NB4 (cell line): ENCODE measurements around the gene LRRTM2.
A peak's percentile ranks its signal among the peaks of the same experiment; 100 is the strongest.

Experiments
- DNase-seq: peaks from one replicate; pipeline ENCODE4 v3.0.0; 2010; ENCODE audit warnings: low read depth
- H3K4me3 ChIP-seq: one replicate; pipeline ENCODE4 v1.5.1; 2011; ENCODE audit warnings: mild to moderate bottlenecking, low read depth, low read length, moderate library complexity
- CTCF ChIP-seq: IDR thresholded peaks from one replicate; pipeline ENCODE4 v1.5.1; 2012; ENCODE audit warnings: low read depth, low read length
- MYC ChIP-seq: IDR thresholded peaks from 2 replicates; pipeline ENCODE4 v1.6.1; 2011; ENCODE audit warnings: low read depth, low read length
- POLR2A ChIP-seq: IDR thresholded peaks from 2 replicates; pipeline ENCODE4 v1.6.1; 2011; ENCODE audit warnings: mild to moderate bottlenecking; ENCODE audit not compliant: insufficient read length; ENCODE audit errors: extremely low read depth
- TF ChIP-seq, protein P1 (sequence below): IDR thresholded peaks from 2 replicates; pipeline ENCODE4 v1.6.1; 2011; ENCODE audit warnings: low read depth, low read length

The LRRTM2 gene

DNA sequence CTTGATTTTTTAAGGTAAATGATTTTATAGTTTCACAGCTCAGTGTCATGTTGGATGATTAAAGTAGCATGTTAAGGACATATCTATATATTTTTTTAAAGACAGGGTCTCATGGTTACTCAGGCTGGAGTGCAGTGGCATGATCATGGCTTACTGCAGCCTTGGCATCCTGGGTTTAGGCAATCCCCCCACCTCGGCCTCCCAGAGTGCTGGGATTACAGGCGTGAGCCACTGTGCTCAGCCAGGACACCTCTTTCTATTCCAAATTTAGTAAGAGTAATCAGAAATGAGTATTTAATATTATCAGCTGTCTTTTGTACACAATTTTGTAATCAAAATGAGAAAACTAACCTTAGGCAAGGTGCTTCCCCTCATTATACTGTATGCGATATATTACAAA is 38.6 kb upstream of the LRRTM2 start:
- H3K4me3 ChIP-seq = no peak overlapping the region
- no peak for DNase-seq
- TF ChIP-seq CTCF = no peak
- no peak for TF ChIP-seq MYC
- TF ChIP-seq, protein P1, sequence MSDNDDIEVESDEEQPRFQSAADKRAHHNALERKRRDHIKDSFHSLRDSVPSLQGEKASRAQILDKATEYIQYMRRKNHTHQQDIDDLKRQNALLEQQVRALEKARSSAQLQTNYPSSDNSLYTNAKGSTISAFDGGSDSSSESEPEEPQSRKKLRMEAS = no peak
- no peak for TF ChIP-seq POLR2A

DNA sequence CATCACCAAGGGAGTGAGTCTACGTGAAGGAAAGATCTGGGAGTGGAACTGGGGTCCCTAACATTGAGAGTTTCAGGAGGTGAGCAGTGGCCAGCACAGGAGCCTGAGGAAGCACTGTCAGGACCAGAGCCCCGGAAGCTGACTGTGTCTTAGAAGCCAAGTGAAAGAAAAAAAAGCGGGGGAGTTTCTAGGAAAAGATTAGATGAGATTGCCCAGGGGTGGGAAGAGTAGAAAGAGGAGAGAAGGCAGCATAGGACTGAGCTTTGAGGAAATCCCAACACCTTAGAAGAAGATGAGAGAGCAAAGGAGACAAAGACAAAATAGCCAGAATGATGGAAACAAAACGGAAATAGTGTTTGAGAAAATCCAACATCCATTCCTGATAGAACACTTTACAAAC is 37.0 kb upstream of the LRRTM2 start:
- no peak overlapping the region for H3K4me3 ChIP-seq
- DNase-seq = no peak
- TF ChIP-seq MYC (no peak), POLR2A (no peak)

DNA sequence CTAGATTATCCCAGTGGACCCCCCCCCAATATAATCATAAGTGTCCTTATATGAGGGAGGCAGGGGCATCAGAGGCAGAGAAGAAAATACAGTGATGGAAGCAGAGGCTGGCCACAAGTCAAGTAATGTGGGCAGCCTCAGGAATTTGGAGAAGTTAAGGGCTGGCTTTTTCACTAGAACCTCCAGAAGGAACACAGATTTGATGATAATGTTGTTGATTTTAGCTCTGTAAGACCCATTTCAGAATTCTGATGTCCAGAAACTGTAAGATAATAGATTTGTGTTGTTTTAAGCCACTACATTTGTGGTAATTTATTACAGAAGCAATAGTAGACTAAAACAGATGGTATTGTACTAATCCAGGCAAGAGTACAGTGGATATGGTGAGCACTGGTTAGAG is 36.3 kb upstream of the LRRTM2 start:
- H3K4me3 ChIP-seq = no peak overlapping the region
- DNase-seq = no peak
- TF ChIP-seq MYC (no peak), POLR2A (no peak), CTCF (no peak)
- TF ChIP-seq, protein P1 = no peak

DNA sequence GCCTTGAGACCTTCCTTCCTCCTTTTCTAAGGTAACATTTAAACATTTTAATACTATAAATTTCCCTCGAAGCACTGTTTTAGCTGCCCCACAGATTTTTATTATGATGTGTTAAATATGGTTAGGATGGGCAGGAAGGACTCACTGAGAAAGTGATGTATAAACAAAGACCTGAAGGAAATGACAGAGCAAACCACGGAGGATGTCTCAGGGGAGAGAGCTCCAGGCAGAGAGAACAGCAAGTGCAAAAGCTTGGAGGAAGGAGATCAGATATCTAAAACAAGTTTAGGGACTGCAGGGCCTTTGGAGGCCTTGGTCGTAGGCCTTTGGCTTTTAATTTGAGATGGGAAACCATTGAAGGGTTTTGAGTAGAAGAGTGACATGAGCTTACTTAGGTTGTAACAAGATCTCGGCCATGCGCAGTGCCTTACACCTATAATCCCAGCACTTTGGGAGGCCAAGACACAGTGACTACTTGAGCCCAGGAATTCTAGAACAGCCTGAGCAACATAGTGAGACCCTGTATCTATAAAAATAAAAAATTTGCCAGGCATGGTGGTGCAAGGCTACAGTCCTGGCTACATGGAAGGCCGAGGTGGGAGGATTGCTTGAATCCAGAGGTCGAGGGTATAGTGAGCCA is 35.5 kb upstream of the LRRTM2 start:
- no peak overlapping the region for H3K4me3 ChIP-seq
- DNase-seq = peak; percentile 65

GRCh38 chr5:138909734-138910133 is 34.6 kb upstream of the LRRTM2 start:
- TF ChIP-seq CTCF (no peak), MYC (no peak), POLR2A (no peak)
- TF ChIP-seq, protein P1 = no peak
- no peak for DNase-seq
- no peak overlapping the region for H3K4me3 ChIP-seq

More for the DNA sequence above, 35.5 kb upstream of the LRRTM2 start:
- TF ChIP-seq POLR2A = no peak
- TF ChIP-seq, protein P1 = no peak
- no peak for TF ChIP-seq MYC
- no peak for TF ChIP-seq CTCF

GRCh38 chr5:138905541-138905940 is 30.4 kb upstream of the LRRTM2 start:
- DNase-seq = no peak
- TF ChIP-seq POLR2A (no peak), CTCF (no peak), MYC (no peak)
- TF ChIP-seq, protein P1 = no peak
- no peak overlapping the region for H3K4me3 ChIP-seq
